Activated CD8-positive, alpha-beta T cell treated with anti-CD3 and anti-CD28 coated beads for 36 hours (primary cell): ENCODE measurements around the gene MID2. TPM values are rescaled to one million over a fixed set of nuclear protein-coding genes. Genes with fewer than 3 reads are reported as not detected.

Experiments used
- ATAC-seq: fragments of 200-7000 bp; cut with Tn5 transposase; one replicate; pipeline ENCODE4 v1.10.0; 2021; ENCODE audit warnings: mild to moderate bottlenecking, moderate library complexity
- CTCF ChIA-PET: fragments of 350-600 bp; sonication (Branson Sonifier 250); formaldehyde crosslinking; loops from one replicate; lab custom pipeline; 2021; ENCODE audit warnings: antibody characterized with exemption; lab: Charles Lee
- POLR2A ChIA-PET: fragments of 350-600 bp; sonication (Branson Sonifier 250); formaldehyde crosslinking; loops from one replicate; lab custom pipeline; 2021; ENCODE audit warnings: antibody characterized with exemption; lab: Charles Lee
- DNase-seq: peaks from one replicate; pipeline ENCODE4 v3.0.0-alpha.2; 2020
- H3K27ac Mint-ChIP-seq: one replicate; pipeline ENCODE4 v1.8.0; 2021; ENCODE audit warnings: mild to moderate bottlenecking, mixed read lengths
- H3K27me3 Mint-ChIP-seq: one replicate; pipeline ENCODE4 v1.8.0; 2021; ENCODE audit warnings: mixed read lengths
- H3K36me3 Mint-ChIP-seq: one replicate; pipeline ENCODE4 v1.8.0; 2021; ENCODE audit warnings: low read depth, mixed read lengths
- H3K4me1 Mint-ChIP-seq: one replicate; pipeline ENCODE4 v1.8.0; 2021; ENCODE audit warnings: low read depth, mixed read lengths
- H3K4me3 Mint-ChIP-seq: one replicate; pipeline ENCODE4 v1.8.0; 2021; ENCODE audit warnings: mild to moderate bottlenecking, moderate library complexity, mixed read lengths
- H3K9me3 Mint-ChIP-seq: one replicate; pipeline ENCODE4 v1.8.0; 2021; ENCODE audit warnings: mixed read lengths
- intact Hi-C: fragments of 100-400 bp; cut with micrococcal nuclease; formaldehyde crosslinking; loops from one replicate; pipeline ENCODE4 v1.10.0; 2022
- total RNA-seq, 2 experiments: library from RNA; stranded (reverse); gene quantifications; one replicate each; pipeline ENCODE4 v1.2.3, GENCODE V29; 2021
- TF ChIP-seq, protein P1 (sequence below): fragments of 200-600 bp; IDR thresholded peaks from one replicate; pipeline ENCODE4 v1.8.0; 2022; ENCODE audit warnings: antibody characterized with exemption, mild to moderate bottlenecking

MID2 gene
- total RNA-seq, 2 experiments from 2014 or later, result 6.6 to 7.4 TPM

DNA sequence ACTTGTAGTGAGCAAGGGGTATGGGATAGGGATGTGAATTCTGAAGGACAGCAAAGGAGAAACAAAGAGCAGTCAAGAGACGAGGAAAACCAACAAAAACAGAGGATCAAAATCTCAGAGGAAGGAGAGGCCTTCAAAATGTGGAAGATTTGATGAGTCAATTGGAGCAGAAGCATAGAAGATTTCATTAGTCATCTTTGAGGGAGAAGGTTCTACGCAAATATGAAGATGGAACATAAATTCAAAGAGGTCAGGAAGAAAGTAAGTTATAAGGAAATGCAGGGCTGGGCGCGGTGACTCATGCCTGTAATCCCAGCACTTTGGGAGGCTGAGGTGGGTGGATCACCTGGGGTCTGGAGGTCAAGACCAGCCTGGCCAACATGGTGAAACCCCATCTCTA is 35.4 kb downstream of the MID2 start:
- DNase-seq (no peak), ATAC-seq (no peak)
- ChIA-PET POLR2A (no interaction called here), CTCF (no interaction called here)
- intact Hi-C loops, result no loop called here
- no peak overlapping the region for H3K27ac Mint-ChIP-seq
- no peaks in the 10 kb centered on the region for H3K27me3 Mint-ChIP-seq
- H3K36me3 Mint-ChIP-seq, result peaks cover 6% of the 10 kb centered on the region
- TF ChIP-seq, protein P1, sequence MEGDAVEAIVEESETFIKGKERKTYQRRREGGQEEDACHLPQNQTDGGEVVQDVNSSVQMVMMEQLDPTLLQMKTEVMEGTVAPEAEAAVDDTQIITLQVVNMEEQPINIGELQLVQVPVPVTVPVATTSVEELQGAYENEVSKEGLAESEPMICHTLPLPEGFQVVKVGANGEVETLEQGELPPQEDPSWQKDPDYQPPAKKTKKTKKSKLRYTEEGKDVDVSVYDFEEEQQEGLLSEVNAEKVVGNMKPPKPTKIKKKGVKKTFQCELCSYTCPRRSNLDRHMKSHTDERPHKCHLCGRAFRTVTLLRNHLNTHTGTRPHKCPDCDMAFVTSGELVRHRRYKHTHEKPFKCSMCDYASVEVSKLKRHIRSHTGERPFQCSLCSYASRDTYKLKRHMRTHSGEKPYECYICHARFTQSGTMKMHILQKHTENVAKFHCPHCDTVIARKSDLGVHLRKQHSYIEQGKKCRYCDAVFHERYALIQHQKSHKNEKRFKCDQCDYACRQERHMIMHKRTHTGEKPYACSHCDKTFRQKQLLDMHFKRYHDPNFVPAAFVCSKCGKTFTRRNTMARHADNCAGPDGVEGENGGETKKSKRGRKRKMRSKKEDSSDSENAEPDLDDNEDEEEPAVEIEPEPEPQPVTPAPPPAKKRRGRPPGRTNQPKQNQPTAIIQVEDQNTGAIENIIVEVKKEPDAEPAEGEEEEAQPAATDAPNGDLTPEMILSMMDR, result no peak
- no peaks in the 10 kb centered on the region for H3K9me3 Mint-ChIP-seq
- H3K4me1 Mint-ChIP-seq, result no peaks in the 10 kb centered on the region
- no peak overlapping the region for H3K4me3 Mint-ChIP-seq

DNA sequence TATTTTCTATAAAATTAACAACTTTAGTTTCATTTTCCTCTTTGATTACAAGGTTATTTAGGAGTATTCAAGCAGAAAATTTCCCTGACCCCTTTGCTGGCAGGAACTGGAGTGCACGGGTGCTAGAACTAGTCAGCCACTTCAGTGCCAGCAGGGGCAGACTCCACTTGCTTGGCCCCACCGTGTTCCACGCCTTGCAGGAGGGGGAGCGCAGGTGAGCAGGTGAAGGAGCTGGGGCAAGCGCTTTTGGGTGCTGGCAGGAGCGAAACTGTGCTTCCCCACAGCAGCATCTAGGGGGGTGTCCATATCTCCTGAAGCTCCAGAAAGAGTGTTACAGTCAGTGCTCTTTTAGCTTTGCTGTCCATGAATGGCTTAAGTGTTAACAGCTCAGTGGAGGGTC is 45.5 kb downstream of the MID2 start:
- TF ChIP-seq, protein P1, result no peak
- Mint-ChIP-seq H3K27me3 (no peaks in the 10 kb centered on the region), H3K36me3 (peaks cover 2% of the 10 kb centered on the region), H3K27ac (no peak overlapping the region), H3K4me1 (no peaks in the 10 kb centered on the region), H3K4me3 (no peak overlapping the region), H3K9me3 (no peaks in the 10 kb centered on the region)
- ChIA-PET POLR2A (interaction anchor here (1.0 kb wide), 1 partner anchor 19 kb away, joined by 3 read pairs; no protein-coding TSS in a partner anchor), CTCF (interaction anchor here (1.3 kb wide), 1 partner anchor 13 kb away, joined by 3 read pairs; no protein-coding TSS in a partner anchor)
- intact Hi-C loops, result no loop called here
- no peak for DNase-seq
- ATAC-seq, result no peak

DNA sequence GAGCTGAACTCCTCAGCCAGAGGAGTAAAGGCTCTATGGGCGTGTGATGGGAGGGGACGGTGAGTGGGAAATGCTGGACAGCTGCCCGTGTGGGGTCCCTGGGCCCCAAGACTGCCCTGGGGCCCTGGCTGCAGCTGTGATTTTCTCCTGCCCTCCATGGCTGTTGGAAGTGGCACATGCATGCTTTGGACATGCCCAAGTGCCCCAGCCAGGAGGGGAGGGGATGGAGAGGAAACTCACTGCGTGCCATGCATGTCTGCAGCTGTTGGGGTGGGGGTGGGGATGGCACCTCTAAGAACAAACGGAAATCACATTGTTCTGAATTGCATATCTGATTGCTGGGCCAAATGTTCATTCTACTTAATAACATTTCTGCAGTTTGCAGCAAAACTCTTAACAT is 52.4 kb downstream of the MID2 start:
- Mint-ChIP-seq H3K27ac (no peak overlapping the region), H3K4me3 (no peak overlapping the region), H3K4me1 (no peaks in the 10 kb centered on the region), H3K27me3 (no peaks in the 10 kb centered on the region), H3K9me3 (no peaks in the 10 kb centered on the region), H3K36me3 (peaks cover 2% of the 10 kb centered on the region)
- intact Hi-C loops, result no loop called here
- ATAC-seq, result no peak
- ChIA-PET POLR2A (no interaction called here), CTCF (no interaction called here)
- DNase-seq, result no peak
- TF ChIP-seq, protein P1, result no peak

DNA sequence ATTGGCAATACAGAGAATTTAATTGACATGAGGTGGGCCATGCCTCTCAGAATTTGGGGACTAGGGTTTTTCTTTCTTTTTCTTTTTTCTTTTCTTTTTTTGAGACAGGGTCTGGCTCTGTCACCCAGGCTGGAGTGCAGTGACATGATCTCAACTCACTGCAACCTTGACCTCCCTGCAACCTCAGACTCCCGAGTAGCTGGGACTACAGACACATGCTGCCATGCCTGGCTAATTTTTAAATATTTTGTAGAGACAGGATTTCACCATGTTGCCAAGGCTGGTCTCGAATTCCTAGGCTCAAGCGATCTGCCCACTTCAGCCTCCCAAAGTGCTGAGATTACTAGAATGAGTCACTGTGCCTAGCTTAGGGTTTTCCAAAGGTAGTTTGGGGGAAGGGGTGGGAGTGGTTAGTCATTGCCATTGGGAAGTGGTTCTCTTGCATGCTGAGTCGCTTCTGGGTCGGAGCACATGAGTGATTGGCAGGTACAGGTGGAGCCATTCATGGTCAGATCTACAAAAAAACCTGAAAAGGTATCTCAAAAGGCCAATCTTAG is 54.5 kb downstream of the MID2 start:
- ChIA-PET CTCF (no interaction called here), POLR2A (no interaction called here)
- DNase-seq (no peak), ATAC-seq (no peak)
- H3K27me3 Mint-ChIP-seq, result no peaks in the 10 kb centered on the region
- H3K4me3 Mint-ChIP-seq, result no peak overlapping the region
- intact Hi-C loops, result no loop called here
- TF ChIP-seq, protein P1, result no peak
- H3K4me1 Mint-ChIP-seq, result no peaks in the 10 kb centered on the region
- no peaks in the 10 kb centered on the region for H3K9me3 Mint-ChIP-seq
- no peak overlapping the region for H3K27ac Mint-ChIP-seq
- peaks cover 4% of the 10 kb centered on the region for H3K36me3 Mint-ChIP-seq

DNA sequence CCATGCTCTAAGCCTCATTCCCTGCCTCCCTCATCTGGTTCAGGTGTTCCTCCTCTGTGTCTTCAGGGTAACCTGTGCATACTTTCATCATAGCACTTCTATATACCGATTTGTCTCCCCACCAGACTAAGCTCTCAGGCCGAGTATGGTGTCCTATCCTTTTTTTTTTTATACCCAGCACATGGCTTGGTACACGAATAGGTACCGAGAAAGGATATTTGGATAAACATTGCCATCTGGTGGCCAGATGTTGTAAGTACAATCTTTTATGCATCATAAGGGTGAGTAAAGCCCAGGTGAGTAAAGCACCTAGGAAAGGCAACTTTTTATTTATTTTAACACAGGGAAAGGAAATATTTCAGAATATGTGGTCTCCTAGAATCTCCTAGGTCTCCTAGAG is 68.4 kb downstream of the MID2 start:
- POLR2A ChIA-PET, result no interaction called here
- Mint-ChIP-seq H3K36me3 (peaks cover 9% of the 10 kb centered on the region), H3K27me3 (no peaks in the 10 kb centered on the region), H3K27ac (no peak overlapping the region), H3K9me3 (peaks cover 6% of the 10 kb centered on the region), H3K4me3 (no peak overlapping the region), H3K4me1 (peaks cover 2% of the 10 kb centered on the region)
- TF ChIP-seq, protein P1, result peak; percentile 50
- DNase-seq, result peak; percentile 13
- CTCF ChIA-PET, result interaction anchor here (0.8 to 1.4 kb wide), 9 partner anchors 69 to 259 kb away, joined by 3 to 6 read pairs (median 3); no protein-coding TSS in a partner anchor
- ATAC-seq, result peak; percentile 85
- intact Hi-C loops, result loop anchor here (5.0 kb wide), 3 partner anchors 117 to 237 kb away; partner anchors contain the start of genes NCBP2L and TSC22D3
